B cell (primary cell): ENCODE data around the gene HOXB3.

ENCODE experiments used
- EZH2 ChIP-seq: IDR thresholded peaks from 2 replicates; pipeline ENCODE4 v1.6.1; 2012; ENCODE audit warnings: borderline replicate concordance, low read depth, mild to moderate bottlenecking, moderate library complexity, low read length; ENCODE audit not compliant: insufficient read depth, poor library complexity, severe bottlenecking
- TF ChIP-seq, protein P1 (sequence below): fragments of 200-600 bp; IDR thresholded peaks from one replicate; pipeline ENCODE4 v1.8.0; 2022; ENCODE audit warnings: antibody characterized with exemption, mild to moderate bottlenecking

- TF ChIP-seq EZH2: no peak
- TF ChIP-seq, protein P1, sequence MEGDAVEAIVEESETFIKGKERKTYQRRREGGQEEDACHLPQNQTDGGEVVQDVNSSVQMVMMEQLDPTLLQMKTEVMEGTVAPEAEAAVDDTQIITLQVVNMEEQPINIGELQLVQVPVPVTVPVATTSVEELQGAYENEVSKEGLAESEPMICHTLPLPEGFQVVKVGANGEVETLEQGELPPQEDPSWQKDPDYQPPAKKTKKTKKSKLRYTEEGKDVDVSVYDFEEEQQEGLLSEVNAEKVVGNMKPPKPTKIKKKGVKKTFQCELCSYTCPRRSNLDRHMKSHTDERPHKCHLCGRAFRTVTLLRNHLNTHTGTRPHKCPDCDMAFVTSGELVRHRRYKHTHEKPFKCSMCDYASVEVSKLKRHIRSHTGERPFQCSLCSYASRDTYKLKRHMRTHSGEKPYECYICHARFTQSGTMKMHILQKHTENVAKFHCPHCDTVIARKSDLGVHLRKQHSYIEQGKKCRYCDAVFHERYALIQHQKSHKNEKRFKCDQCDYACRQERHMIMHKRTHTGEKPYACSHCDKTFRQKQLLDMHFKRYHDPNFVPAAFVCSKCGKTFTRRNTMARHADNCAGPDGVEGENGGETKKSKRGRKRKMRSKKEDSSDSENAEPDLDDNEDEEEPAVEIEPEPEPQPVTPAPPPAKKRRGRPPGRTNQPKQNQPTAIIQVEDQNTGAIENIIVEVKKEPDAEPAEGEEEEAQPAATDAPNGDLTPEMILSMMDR: no peak
Observed at GRCh38 chr17:48545022-48545375, 45.0 kb downstream of the HOXB3 start, which contains the start of gene HOXB2.
